GM19025 (cell line): ENCODE results near the gene B3GALT5.

Source experiments
- ATAC-seq: cut with Tn5 transposase; IDR thresholded peaks from one replicate; pipeline ENCODE4 v1.9.1; 2021; ENCODE audit warnings: mild to moderate bottlenecking, low read depth, moderate library complexity; ENCODE audit not compliant: unreplicated experiment

The B3GALT5 gene

DNA sequence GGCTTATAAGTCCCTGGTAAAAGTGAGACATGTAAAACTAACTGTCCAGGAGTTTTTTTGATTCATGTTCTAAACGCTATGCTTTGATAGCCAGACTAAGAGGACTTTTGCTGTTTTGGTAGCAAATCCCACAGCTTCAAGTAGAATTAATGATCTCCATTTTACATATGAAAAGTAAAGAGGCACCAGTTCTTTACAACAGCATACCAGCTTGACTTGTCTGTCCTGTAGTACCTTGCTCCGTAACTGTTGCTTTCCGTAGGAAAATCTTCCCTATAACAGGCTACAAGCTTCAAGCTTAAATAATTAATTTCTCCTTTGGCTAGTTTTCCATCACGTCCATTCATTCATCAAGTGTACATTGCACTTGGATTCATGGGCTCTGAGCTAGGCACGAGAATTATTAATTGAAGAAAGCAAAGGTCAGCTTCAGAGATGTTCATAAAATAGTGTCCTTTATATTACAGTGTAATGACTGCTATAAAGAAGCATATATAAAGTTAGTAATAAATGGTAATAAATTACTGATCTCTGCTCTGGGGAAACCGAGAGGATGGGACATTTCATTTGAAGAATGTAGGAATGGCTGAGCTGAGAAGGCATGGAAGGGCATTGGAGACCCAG is 29.2 kb downstream of the B3GALT5 start:
- ATAC-seq, result no peak

DNA sequence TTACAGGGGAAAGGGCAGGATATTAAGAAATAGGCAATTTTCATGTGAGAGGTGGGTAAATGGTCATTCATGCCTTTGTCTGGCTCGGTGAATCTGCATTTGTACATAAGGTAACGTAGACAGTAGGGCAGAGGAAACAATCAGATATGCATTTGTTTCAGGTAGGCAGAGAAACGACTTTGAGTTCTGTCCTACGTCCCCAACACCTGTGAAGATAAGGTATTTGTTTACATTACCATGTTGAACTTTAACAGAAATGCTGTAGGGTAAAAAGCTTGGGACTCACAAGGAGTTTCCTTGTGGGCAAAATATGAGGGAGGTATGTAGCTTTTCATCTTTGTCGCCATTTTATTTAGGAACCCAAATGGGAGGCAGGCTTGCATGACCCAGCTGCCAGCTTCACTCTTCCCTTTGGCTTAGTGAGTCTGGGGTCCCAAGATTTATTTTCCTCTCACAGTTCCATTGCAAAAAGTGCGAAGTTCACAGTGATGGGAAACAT is 31.4 kb downstream of the B3GALT5 start:
- ATAC-seq, result no peak

DNA sequence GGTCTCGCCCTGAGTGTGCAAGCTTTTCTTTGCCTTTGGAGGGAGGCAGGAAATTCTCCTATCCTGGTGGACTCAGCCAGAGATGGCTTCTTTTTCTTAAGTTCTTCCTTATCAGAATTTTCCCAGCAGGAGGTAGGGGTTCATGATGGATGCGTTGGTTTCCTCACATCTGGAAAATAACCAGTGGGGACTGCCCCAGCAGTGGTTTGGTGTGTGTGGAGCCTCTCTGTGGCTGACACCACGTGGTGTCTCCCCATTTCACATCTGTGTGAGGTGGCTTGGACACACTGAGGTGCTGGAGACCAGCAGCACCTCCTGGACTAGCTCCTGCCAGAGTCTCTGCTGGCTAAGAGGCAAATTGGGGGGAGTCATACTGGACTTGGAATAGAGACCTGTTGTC is 32.6 kb downstream of the B3GALT5 start:
- no peak for ATAC-seq

DNA sequence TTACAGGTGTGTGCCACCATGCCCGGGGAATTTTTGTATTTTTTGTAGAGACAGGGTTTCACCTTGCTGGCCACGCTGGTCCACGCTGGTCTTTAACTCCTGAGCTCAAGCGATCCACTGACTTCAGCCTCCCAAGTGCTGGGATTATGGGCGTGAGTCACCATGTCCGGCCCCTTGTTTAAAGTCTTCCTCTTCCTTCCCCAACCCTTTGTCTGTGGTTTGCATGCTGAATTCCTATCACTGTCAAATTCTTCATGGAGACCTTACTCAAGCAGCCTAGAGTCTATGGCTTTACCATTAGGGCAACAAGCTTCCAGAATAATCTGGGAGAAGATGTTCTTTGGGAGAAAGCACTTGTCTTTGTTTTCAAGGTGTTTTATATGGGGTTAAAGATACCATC is 34.7 kb downstream of the B3GALT5 start:
- no peak for ATAC-seq

DNA sequence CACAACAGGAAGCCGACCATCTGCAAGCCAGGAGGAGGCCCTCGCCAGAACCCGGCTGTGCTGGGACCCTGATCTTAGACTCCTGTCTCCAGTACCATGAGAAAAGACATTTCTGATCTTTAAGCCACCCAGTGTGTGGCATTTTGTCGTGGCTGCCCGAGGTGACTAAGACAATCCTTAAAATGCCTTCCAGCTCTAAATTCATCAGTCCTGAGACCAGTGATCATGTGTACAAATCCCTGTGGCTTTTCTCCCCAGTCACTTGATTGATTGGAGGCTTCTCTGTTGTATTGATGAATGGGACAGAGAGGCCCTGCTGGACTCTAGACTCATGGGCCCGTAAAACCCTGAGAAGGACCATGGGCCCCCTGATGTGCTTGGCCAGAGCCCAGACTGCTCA is 36.1 kb downstream of the B3GALT5 start:
- ATAC-seq, result no peak

DNA sequence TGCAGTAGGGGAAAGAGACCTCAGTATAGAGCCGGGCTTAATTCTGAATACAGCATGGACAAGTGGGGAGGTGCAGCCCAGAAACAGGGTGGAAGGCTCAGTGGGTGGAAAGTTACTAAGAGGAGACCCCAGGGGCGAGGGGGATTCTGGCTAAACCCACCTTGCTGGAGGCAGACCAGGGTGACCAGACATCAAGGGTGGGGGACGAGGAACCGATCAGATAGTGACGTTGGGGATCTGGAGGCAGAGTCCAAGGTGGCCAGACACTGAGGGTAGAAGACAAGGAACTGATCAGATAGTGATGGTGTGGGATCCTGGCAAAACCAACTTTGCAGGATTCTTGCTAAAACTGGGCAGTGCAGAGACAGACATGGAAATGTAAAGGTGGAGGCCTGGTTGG is 36.8 kb downstream of the B3GALT5 start:
- ATAC-seq, result no peak

DNA sequence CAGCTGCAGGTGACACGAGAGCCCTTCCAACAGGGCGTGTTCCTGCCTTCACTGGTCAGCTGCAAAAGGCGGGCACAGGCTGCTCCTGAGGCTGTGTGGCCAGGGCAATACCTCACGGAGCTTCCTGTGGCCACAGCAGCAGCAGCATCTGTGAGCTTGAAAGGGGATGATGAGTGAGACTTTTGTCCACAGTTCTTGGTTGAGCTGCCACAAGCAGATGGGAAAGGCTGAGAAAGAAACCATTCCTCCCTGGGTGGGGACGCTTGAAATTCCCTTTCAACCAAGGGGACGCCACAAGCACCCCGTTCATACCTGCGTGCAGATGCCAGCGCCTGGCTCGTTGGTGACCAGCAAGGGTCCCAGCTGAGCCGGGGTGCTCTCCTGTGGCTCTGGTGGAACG is 37.6 kb downstream of the B3GALT5 start:
- ATAC-seq, result no peak

DNA sequence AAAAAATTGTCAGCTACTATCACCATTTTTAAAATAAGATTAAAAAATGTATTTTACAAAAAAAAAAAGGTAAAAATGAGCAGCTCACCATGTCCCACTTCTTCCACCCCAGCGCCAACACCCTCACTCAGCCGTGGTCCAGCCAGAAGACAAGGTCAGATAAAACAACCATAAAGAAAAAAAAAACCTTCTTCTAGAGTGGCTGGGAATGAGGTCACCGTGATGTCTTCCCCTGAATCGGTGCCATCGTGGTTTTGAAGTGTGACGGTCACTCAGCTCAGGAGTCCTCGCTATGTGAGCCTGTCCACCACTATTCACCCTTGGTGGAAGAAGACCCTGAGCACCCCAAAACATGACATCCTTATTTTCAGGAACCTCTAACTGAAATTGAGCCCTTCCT is 38.1 kb downstream of the B3GALT5 start:
- no peak for ATAC-seq

DNA sequence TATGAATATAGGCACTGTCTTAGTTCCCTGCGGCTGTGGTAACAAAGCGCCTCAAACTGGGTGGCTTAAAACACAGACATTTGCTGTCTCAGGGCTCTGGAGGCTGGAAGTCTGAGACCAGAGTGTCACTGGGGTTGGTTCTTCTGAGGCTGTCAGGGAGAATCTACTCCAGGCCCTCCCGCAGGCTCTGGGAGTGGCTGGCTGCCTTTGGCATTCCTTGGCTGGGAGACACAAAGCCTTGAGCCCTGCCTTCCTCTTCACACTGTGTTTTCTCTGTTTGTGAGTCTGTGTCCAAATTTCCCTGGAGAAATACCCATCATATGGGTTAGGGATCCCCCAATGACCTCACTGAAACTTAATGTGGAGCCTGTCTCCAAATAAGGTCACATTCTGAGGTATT is 38.5 kb downstream of the B3GALT5 start:
- no peak for ATAC-seq

DNA sequence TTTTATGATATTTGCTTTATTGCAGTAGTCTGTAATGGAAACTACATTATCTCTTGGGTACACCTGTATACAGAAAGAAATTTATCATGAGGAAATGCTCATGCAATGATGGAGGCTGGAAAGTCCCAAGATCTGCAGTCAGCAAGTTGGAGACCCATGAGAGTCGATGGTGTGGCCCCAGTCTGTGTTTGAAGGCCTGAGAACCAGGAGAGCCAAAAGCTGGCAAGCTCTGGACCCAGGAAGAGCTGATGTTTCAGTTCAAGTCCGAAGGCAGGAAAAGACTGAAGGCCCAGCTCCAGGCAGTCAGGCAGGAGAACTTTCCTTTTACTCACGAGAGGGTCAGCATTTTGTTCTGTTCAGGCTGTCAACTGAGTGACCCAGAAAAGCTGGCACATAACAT is 42.2 kb downstream of the B3GALT5 start:
- ATAC-seq, result no peak

DNA sequence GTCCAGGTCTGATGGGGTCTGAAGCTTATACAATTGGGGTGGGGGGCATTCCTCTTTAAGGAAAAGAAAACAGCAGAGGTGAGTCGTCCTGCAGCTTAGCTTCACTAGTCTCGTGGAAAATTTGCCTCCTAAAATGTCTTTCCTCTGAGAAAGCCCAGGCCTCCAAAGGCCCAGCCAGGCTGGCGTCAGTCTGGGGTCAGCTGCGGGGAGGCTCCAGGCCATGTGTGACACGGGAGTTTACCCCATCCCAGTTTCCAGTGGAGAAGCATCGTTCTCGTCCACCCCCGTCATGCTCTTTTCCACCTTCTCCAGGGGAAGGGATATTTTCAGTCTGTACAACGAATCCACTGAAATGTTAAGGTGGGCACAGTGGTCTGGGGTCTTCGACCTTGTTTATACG is 42.8 kb downstream of the B3GALT5 start:
- no peak for ATAC-seq

DNA sequence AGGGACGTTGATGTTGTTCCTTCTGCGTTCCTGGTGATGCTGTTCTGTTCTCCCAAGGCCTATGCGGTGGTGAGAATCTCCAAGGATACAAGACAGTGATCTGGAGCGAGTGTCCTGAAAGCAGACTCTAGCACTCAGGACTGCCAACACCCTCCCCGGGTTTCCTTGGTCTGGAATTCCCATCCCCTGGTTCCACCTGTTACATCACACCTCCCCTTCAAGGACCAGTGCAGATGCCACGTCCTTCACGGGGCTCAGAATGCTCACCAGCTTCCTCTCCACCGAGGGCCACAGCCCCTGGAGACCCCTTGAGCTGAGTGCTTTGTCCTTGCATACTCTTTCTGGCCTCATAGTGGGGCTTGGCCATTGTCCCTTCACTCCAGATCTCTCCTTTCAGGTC is 43.5 kb downstream of the B3GALT5 start:
- ATAC-seq, result no peak

DNA sequence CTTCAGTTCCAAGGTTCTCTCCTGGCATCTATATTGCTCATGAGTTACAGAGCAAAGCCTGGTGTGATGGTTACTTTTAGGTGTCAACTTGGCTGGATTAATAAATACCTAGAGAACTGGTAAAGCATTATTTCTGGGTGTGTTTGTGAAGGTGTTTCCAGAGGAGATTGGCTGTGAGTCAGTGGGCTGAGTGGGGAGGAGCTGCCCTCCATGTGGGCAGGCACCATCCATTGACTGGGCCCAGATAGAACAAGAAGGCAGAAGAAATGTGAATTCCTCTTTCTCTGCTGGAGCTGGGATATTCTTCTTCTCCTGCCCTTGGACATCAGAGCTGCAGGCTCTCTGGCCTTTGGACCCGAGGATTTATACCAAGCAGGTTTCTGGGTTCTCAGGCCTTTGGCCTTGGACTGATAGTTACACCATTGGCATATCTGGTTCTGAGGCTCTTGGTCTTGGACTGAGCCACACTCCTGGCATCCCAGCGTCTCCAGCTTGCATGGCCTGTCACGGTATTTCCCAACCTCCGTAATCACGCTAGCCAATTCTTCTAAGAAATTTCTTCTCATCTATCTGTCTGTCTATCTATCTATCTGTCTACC is 44.5 kb downstream of the B3GALT5 start:
- no peak for ATAC-seq

DNA sequence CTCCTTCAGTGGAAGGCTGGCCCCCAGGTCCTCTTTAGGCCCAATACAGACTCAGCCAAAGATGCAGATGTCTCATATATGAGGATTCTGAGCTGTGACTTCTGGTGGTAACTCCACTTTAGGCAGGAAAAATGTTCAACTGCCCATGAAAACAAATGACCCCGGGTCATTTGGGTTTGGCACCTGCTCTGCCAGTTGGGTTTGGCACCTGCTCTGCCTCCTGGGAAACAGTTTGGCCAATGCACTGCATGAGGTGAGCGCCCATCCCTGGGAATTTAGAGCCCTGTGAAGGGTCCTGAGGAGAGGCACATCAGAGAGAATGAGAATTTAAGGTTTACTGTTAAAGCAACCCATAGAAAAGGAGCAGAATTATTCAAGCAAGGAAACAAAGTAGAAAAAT is 45.3 kb downstream of the B3GALT5 start:
- ATAC-seq, result no peak

DNA sequence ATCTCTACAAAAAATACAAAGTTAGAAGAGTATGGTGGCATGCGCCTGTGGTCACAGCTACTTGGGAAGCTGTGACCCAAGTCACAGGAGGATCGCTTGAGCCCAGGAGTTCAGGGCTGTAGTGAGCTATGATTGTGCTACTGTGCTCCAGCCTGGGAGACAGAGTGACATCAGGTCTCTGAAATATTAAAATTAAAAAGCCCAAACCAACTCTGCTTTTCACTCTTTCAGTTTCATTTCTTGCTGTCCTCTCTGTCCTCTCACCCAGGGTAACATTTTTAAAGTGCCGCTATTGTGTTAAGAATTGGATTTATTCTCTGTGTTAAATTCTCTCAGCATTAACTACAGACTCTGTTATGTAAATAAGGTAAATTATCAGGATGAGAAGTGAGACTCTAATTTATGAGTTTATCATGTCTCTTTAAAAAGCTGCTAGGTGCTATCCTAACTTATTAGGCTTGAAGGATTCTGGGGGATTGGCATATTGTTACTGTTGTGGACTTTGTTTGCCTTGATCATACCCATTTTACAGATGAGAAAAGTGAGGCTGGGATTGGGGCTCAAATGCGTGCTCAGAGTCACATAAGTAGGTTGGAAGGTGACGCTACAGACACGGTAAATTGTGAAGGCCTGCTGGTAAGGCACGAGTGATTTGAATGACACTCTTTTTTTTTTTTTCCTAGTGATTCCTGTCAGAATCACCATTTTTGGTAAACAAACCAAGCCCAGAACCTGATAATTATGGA is 46.5 kb downstream of the B3GALT5 start:
- ATAC-seq, result no peak

DNA sequence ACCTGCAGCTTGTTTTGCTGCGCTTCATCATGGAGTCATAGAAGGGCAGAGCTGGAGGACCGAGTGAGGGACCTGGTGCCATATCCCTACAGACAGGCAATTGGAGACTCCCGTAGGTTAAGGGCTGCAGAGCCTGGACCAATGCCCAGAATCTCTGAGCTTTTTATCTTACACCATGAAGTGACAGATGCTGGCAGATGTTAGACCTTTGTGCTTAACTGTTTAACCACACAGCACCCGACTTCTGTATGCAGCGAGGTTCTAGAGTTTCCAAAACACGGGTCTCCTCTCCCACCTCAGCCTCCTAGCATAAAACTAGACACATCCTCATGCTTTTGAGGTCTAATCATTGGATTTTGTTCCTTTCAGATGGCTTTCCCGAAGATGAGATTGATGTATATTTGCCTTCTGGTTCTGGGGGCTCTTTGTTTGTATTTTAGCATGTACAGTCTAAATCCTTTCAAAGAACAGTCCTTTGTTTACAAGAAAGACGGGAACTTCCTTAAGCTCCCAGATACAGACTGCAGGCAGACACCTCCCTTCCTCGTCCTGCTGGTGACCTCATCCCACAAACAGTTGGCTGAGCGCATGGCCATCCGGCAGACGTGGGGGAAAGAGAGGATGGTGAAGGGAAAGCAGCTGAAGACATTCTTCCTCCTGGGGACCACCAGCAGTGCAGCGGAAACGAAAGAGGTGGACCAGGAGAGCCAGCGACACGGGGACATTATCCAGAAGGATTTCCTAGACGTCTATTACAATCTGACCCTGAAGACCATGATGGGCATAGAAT is 47.6 kb downstream of the B3GALT5 start:
- no peak for ATAC-seq

DNA sequence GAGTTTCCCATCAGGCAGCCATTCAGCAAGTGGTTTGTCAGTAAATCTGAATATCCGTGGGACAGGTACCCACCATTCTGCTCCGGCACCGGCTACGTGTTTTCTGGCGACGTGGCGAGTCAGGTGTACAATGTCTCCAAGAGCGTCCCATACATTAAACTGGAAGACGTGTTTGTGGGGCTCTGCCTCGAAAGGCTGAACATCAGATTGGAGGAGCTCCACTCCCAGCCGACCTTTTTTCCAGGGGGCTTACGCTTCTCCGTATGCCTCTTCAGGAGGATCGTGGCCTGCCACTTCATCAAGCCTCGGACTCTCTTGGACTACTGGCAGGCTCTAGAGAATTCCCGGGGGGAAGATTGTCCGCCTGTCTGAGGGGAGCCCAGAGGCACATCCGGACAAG is 48.4 kb downstream of the B3GALT5 start:
- ATAC-seq, result no peak

DNA sequence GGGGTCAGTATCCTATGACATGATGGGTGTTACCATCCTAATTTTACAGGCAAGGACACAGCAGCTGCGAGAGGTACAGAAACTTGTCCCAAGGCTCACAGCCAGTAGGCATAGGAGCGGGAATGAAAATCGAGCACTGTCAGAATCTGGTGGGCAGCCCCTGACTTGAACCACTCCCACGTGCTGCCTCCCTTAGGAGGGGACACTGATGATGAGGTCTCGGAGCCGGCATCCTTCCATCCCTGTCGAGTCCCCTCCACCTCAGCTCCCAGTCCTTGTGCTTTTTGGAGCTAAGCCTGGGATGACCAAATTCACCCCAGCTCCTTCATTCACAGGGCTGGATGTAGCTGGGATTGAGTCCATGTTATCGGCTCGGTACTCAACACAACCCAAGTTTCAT is 49.0 kb downstream of the B3GALT5 start:
- ATAC-seq, result no peak

DNA sequence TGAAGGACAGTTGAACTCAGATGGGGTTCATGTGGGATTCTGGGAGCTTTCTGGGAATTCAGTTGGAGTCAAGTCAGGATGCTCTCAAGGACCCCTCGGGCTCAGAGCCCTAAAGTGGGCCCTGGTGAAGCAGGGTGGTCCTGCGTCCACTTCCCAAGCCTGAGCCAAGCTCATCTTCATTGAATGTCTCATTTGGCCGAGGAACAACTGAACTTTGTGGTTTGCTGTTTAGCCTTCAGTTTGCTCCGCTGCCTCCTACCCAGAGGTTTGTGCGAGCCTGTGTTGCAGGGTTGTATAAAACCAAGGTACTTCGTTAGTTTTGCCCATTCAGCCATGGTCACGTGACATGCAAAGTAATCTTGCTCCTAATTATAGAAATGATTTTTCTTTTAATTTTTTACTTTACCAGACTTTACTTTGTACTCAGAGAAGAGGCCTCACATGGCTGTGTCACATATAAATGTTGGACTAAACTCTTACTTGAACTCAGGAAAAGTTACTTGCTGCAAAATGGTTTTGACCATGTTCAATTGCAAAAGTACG is 49.7 kb downstream of the B3GALT5 start:
- no peak for ATAC-seq

DNA sequence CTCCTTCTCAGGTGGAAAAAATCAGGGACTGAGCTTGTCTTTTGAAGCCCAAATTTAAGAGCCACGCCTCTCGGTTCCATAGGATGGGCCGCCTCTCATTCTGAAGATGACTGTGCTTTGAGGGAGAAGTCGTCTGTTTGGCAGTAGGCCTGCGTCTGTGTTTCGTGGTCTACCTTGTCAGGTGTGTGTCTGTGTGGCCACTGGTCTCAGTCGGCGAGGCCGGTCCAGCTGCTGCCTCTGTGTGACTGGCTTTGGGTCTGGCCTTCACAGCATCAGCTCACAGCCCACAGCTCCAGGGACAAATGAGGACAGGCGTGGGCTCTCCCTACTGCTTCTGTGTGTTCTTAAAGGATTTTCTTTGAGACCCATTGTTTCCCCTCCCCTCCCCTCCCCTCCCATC is 50.3 kb downstream of the B3GALT5 start:
- ATAC-seq, result no peak
